Pulmonary artery endothelial cell (primary cell): ENCODE measurements around the gene PDC. TPM values are rescaled to one million over a fixed set of nuclear protein-coding genes. Genes with fewer than 3 reads are reported as not detected.
"Not testable (repeated sequence)": the region's sequence is repeated elsewhere in the genome, so short reads cannot be mapped to it uniquely, and the experiment has no call there.

Experiments used
- DNase-seq: peaks from one replicate; pipeline ENCODE4 v3.0.0-alpha.2; 2011; ENCODE audit warnings: low read depth, low spot score
- total RNA-seq: library from RNA; depleted of rRNA; stranded (reverse); fragments of >200 nt; gene quantifications from 2 replicates; pipeline ENCODE4 v1.2.3, GENCODE V29; 2014

PDC gene
- total RNA-seq, 1 donor from 2014 or later, result not detected

DNA sequence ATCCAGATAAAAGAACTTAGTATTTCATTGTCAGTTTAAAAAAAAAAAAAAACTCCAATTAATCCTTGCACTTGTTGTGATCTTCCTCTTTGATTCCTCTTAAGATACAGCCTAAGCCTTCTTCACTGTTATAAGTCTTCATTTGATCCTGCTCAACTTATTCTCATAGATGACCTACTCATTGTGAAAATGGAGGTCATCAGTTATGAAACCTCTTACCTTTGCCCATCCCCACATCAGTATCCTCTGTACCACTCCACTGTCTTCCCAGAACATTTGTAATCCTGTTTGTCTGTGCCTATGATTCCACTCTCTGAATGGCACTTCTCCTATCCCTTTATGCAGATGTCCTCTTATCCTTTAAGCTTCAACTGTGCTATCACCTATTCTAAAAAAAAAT lies 57.3 kb downstream of the PDC start:
- no peak for DNase-seq

DNA sequence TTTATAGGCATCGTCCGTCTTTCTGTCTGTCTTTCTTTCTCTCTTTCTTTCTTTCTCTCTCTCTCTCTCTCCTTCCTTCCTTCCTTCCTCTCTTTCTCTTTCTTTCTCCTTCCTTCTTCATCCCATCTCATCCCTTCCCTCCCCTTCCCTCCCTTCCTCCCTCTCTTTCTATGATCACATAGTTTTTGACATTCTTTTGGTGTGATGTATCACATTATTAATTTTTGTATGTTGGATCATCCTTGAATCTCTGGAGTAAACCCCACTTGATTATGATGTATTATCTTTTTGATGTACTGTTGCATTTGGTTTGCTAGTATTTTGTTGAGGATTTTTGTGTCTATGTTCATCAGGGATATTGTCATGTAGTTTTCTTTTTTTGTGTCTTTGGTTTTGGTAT lies 59.5 kb downstream of the PDC start:
- not testable (repeated sequence) for DNase-seq

Other genes starting within 250 kb of the PDC start
- not detected in 2 replicates for gene PRG4, start 164.8 kb downstream of the PDC start, total RNA-seq
- gene TPR, start 85.9 kb downstream of the PDC start, total RNA-seq, result 85.0 and 98.5 TPM in 2 replicates
- 12.9 and 18.3 TPM in 2 replicates for gene ODR4, start 85.3 kb downstream of the PDC start, total RNA-seq
- gene PTGS2, start 219.3 kb upstream of the PDC start, total RNA-seq, result 4.9 and 10.0 TPM in 2 replicates